Effector CD4-positive, alpha-beta T cell (primary cell): ENCODE data around the gene SPAG16.
"Not testable (repeated sequence)": the region's sequence is repeated elsewhere in the genome, so short reads cannot be mapped to it uniquely, and the experiment has no call there.

Experiments
- DNase-seq: peaks from one replicate; pipeline ENCODE4 v3.0.0-alpha.2; 2020

SPAG16 gene

DNA sequence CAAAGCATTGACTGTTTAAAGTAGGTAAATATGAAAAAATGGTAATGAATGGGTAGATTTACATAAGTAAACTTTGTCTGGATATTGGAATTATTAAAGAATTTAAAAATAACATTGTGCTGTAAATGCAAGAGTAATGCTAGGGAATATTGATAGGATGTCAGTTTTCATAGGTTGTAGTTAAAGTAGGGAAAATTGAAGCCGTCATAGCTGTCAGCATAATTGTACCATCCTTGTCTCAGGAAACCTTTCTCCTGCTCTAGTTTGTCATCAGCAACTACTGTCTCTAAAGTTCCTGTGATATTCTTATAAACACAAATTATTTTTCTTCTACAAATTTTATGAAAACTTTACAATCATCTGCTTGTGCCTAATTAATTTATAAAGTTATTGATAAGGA, 10.1 kb upstream of the SPAG16 start:
- no peak for DNase-seq

DNA sequence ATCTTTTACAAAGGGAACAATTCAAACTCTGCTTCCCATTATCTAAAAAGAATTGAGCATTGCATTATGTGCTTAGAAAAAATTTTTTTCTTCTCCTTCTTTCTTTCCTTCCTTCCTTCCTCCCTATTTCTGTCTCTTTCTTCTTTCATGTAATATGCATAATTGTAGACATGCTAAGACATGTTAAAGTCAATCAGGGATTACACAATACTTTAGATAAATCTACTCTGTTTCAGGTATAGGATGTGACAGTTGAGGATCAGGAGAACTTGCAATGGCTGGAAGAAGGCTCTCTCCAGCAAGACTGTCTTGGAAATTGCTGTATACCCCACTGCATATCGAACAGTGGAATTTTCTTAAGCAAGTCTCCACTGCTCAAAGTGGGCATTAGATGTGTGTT, 9.0 kb upstream of the SPAG16 start:
- DNase-seq: no peak

DNA sequence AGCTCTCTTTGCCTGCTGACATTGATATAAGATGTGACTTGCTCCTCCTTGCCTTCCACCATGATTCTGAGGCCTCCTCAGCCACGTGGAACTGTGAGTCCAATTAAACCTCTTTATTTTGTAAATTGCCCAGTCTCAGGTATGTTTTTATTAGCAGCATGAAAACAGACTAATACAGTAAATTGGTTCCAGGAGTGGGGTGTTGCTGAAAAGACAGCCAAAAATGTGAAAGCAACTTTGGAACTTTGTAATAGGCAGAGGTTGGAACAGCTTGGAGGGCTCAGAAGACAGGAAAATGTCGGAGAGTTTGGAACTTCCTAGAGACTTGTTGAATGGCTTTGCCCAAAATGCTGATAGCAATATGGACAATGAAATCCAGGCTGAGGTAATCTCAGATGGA, 7.1 kb upstream of the SPAG16 start:
- DNase-seq: not testable (repeated sequence)

DNA sequence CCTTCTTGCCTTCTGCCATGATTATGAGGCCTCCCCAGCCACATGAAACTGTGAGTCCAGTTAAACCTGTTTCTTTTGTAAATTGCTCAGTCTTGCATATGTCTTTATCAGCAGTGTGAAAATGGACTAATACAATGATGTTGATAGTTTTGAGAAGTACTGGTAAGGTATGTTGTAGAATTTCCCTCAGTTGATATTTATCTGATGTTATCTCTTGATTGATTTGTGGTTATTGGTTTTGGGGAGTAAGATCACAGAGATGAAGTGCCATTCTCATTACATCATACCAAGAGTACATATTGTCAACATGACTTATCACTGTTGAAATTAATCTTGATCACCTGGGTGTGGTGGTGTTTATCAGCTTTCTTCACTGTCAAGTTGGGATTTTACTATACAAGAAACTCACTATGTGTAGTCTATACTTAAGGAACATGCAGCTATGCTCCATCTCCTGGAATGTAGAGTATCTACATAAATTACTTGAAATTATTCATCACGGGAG, 5.1 kb upstream of the SPAG16 start:
- no peak for DNase-seq

DNA sequence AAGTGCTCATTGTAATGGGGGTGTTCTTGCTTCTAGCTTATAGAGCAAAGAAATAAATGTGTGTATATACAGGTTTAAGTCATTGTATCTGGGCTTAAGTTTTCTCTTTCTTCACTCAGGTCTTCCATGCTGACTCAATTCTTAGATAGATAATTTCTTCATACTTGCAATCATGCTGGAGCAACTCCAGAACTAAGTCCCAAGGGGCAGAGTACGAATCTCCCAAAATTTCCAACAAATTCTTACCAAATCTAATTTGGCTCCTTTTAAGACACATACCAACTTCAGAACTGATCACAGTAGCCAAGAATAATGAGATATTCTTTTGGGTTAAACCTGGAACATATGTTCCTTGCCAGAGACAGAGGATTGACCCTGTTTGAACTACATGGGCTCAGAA, 4.3 kb upstream of the SPAG16 start:
- no peak for DNase-seq

DNA sequence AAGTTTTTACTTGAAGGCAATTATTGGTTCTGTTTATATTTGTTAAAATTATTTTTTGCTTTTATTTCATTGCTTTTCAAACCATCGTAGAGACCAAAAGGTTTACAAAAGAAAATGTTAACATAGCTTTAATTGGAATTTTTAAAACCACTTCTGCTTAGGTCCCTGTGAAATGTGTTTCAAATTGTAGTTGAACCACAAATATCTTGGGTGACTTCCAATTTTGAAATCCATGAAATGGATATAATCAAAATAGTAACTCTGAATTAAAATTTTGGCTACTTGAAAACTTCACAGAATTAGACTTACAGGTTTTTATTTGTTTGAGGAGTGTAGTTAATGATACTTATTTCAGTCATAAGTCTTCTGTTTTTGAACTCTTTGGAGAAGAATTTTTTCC, 3.1 kb upstream of the SPAG16 start:
- no peak for DNase-seq

DNA sequence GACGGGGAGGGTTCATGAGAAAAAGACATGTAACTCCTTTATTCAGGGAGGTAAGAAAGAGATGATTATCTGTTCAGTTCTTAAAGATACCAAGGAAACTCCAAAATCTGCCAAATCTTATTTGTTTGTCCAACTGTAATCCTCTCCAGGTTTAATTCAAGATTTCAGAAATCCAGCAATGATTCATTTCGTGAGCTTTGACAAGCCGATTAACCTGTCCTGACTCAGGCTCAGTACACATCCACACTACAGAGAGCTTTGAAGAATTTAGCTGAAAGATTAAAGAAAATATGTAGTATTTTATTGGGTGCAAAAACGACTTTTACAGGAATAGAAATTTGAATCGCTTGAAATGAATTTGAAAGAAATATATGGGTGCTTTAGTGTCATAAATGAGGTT, 1.1 kb downstream of the SPAG16 start:
- DNase-seq: no peak

DNA sequence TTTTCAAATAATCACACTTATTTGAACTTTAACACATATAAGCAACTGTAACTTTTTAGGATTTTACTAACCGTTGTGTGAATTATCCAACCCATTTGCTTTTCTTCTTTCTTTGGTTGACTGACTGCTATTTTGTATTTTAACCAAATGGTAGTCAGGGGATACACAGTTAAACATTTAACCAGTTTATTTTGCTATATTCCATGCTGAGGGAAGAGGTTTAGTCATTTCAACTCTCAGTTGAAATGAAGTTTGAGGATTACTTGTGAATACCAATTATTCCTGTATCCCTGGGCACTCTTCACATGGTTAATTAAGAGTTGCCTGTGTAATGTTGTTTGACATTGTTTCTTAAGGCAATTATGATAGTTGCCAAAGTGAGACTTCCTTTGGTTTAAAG, 1.9 kb downstream of the SPAG16 start:
- DNase-seq: no peak

DNA sequence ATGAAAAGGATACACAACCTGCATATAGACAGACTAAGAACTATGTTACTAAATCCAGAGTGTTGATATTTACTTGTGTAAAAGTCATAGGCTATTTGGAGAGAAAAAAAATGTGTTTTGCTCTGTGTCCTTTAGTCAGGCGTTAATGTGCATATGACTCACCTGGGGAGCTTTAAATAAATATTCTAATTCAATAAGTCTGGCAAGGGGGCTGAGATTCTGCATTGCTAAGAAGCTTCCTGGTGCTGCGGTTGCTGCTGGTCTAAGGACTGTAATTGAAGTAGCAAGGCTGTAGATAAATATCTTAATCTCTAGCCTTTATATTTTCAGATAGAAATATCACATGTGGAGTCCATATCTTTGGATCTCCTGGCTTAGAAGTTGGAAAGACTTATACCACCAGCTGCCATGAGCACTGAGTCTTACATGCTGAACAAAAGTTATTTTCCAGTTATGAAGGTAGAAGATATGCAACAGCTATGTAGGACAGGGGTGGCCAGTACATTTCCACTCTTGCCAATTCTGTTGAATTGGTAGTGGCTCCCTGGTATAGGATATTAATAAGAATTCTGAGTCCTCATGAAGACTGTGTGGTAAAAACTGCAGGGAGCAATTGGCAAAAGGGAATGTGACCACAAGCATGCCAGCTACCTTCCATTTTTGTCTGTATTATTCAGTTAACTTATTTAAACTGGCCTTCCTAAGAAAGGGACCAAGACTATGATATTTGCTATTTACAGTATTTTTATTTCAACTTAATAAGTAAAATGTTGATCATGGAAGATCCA, 4.8 kb downstream of the SPAG16 start:
- DNase-seq: no peak

DNA sequence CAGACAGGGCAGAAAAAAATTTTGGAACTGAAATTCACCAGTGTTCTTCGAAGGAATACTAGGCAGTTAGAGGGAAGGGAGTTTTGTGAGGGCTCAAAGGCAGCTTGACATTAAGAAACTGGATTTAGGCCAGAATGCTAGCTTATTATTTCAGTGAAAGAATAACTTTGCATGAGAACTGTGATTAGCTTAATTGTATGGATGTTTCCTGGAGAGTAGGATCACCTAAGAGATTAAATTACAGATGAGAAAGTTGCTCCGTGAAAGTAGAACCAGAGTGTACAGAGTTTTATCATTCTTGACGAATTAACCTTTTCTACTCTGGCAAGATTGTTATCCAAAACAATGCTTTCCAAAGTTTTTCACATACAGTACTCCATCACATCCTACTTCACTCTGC, 6.2 kb downstream of the SPAG16 start:
- DNase-seq: no peak

DNA sequence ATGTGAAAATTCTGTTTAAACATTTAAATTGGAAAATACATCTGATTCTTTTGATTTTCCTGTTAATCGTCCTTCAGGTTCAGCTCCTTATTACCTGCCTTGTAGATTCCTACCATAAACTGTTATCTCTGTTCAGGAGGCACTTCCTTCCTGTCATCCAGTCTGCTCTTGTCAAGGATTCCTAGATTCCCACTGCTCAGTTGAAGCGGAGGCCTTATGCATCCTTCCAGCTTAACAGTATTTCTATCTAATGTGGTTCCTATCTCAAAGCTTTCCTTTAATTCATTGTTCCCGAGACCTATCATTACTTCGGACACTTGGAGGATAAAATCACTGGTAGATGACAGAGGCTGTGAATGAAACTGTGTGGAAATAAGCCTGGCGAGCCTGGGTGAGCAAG, 12.0 kb downstream of the SPAG16 start:
- no peak for DNase-seq

DNA sequence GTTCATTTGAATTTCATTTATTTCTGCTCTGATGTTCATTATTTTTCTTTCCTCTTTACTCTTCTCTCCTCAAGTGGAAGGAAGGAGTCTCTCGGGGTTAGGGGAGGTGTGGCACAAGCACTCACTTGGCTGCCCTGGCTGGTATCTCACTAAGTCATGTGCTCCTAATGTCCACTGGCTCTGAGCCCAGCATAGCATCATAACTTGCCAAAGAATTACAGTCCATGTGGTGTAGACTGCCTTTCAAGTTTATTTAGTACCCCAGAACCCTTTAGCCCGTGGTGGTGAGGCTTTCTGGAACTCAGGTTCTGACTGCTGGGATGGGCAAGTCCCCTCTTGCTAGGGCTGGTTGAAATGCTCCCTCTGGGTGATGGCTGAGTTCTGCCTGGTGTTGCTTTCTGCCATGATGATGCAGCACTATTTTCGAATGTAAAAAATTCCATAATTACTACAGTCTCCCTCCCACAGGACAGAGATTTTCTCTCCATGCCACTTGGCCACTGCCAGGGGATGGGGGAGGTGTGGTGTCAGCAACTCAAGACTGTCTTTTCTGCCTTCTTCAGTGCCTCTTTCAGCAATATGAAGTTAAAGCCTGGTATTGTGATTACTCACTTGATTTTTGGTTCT, 22.2 kb downstream of the SPAG16 start:
- DNase-seq: no peak

DNA sequence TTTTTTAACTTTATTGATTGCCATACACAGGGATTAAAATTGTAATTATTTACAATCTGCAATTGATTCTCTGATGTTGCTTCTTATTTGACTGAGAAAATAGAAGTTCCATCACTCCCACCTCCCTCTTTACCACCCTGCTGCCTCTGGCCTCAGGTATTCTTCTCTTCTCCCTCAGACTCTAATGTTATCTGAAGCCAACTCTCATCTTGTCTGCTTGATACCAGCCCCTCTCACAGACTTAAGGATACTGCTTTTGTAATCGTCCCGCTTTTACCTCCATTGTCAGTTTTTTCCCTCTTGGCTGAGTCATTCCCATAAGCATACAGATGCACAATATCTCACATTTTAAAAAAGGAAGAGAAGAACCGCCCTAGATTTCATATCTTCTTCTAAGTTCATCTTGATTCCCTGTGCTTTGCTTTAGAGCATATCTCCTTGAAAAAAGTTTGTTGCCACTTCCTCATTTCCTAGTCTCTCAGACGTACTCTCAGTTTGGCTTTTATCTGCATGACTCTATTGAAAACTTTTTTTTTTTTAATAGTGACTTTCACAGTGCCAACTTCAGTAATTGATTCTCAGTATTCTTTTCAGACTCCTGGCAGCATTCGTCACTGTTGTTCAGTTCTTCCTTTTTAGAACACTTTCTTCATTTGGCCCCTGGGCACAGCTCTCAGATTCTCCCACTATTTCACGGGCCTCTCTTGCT, 31.1 kb downstream of the SPAG16 start:
- no peak for DNase-seq

DNA sequence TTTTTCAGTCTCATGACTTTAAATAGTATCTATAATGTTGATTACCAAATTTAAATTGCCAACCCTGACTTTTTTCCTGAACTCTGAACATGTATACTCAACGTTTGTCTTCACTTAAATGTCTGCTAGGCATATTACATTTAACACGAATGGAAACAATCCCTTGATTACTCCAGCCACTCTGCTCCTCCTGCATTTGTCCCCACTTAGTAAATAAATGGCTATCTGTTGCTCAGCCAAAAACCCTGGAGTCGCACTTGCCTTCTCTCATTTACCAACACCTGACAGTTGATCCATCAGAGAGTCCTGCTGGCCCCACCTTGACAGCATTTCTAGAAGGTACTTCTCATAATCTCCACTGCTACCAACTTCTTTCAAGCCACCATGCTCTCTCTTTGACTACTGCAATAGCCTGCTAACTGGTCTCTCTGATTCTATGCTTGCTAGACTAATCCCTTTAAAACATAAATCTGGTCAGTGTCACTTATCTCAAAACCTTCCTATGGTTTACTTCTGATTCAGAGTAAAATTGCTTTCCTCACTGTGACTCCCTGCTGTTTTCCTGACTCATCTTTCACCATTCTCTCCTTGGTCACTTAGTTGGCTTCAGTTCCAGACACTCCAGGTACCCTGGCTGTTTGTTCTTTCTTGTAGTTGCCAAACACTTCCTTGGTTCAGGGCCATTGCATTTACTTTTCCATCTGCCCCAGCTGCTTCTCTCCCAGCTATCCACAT, 31.9 kb downstream of the SPAG16 start:
- no peak for DNase-seq

DNA sequence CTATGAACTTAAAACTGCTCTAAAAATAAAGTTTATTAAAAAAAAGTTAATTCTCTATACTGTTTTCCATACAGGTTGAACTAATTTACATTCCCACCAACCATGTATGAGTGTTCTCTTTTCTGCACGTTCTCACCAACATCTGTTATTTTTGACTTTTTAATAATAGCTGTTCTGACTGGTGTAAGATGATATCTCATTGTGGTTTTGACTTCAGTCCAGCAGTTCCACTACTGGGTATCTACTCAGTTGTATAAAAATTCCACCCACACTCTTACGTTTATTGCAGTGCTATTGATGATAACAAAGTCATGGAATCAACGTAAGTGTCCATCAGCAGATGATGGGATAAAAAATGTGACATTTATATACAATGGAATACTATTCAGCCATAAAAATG, 33.7 kb downstream of the SPAG16 start:
- no peak for DNase-seq

DNA sequence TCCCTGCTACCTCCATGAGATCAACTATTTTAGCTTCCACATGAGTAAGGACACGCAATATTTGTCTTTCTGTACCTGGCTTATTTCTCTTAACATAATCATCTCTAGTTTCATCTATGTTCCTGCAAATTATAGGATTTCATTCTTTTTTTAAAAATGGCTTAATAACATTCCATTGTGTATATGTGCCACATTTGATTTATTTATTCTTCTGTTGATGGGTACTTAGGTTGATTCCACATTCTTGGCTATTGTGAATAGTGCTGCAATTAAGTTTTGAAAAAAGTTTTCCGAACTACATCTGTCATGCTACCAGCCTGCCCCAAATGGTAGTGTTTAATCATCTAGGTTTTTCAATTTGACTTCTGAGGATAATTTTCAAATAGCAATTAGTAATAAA, 36.3 kb downstream of the SPAG16 start:
- no peak for DNase-seq

DNA sequence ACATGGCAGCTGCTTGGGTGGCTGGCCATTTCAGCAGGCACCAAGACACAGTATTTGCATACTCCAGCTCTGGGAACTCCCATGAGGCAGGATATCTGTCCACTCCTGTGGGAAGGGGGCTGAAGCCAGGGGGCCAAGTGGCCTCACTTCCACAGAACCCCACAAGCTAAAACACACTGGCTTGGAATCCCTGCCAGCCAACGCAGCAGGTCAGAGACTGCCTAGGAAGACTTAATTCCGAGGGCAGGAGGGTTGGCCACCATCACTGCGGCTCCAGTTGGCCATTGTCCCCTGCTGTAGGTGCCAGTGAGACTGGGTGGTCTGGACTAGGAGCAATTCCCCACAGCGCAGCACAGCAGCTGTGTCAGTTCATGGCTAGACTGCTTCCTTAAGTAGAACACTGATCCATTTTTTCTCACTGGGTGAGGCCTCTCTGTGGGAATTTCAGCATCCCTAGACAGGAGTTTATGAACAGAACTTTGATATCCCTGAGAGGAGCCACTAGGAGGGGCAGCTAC, 52.0 kb downstream of the SPAG16 start:
- DNase-seq: no peak

DNA sequence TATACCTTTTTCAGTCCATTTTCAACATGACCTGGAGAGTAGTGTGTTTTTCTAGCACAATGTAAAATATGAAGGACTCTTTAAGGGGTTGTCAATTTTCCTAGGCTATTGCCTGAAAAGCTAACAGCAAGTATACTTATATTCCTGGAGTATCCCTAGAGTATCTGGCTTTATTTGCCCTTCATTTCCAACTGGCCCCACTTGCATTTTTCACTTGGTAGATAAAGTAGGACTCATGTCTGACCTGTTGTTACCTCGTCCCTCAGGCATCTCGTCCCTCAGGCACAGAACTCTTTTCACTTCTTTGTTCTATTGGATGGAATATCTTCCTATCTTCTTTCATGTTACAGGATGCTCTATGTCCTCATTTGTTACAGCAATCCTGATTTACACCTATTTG, 69.2 kb downstream of the SPAG16 start:
- no peak for DNase-seq

DNA sequence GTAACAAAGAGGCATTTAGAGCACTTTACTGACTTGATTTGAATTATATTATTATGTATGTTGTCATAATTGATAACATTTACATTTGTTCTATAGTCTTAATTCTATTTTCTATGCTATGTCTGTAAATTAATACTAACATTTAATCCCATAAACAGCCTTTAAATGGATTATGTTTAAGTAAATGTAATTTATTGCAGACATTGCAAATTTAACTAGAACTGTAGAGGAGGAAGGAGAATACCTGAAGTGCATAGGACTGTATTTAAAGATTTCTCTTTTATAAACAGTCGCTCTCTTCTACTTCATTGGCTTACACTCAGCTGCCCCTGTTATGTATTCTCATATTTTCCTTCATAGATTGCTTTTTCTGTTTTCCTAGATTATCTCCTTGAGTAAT, 92.4 kb downstream of the SPAG16 start:
- no peak for DNase-seq

DNA sequence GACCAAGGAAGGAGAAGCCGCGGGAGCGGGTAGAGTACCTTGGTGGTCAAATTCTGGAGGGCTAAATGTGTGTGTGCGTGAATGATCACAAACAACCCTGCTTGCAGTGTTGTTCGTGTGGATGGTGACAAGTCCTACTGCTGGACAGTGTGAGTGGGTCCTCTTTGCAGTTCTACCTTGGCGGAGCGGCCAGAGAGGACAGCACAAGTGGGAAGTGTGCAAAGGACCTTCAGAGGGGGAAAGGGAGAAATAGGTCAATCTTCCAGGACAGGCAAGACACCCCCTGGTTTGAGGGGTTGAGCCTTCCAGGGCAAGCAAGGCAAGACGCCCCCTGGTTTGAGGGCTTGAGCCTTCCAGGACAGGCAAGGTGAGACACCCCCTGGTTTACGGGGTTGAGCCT, 122.8 kb downstream of the SPAG16 start:
- DNase-seq: not testable (repeated sequence)

DNA sequence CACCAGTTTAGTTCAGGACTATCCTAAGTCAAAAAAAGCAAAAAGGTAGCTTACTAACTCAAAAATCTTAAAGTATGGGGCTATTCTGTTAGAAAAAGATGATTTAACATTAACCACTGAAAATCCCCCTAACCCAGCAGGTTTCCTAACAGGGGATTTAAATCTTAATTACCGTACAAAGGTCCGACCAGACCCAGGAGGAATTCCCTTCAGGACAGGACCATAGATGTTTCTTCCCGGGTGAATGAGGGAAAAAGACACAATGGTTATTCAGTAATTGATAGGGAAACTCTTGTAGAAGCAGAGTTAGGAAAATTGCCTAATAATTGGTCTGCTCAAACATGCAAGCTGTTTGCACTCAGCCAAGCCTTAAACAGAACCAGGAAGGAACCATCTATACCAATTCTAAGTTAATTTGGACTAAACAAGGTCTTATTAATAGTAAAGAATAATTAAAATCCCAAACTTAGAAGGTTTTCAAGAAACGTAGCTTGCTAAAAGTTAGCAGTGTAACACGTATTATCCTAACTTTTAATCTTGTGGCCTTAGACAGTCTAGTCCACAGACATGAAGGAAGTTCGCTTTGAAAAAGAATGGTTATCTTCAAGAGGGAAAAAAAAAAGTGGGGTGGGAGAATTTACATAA, 124.3 kb downstream of the SPAG16 start:
- not testable (repeated sequence) for DNase-seq

DNA sequence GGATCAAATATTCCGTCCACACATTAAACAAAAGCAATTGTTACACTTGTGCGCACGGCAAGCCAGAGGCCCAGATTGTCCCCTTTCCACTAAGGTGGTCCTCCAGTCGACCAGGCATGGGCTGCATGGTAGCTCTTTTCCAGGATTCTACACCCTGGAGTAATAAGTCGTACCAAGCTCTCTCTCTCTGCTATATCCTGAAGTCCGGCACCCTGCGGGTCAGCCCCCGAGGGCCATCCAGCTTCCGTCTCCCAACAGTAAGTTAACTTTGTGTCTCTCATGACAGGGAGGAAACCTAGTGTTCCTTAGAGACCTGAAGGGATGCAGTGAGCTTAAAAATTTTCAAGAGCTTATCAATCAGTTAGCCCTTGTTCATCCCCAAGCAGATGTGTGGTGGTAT, 126.4 kb downstream of the SPAG16 start:
- not testable (repeated sequence) for DNase-seq
